Gastroesophageal sphincter (tissue), 4 donors: ENCODE measurements around the gene GRK3. TPM values are rescaled to one million over a fixed set of nuclear protein-coding genes. Genes with fewer than 3 reads are reported as not detected.

Experiments
- ATAC-seq: fragments of 150-250 bp; one replicate; pipeline ENCODE4 v1.9.1; 2016; ENCODE audit warnings: mild to moderate bottlenecking, moderate library complexity
- H3K27ac ChIP-seq, 4 donors: fragments of 200-600 bp; sonication (generic) in 3 of 4; 1 replicate in 3 of 4; 2 replicates in 1 of 4; pipeline ENCODE4 v1.5.1; 2016 to 2019
- H3K27me3 ChIP-seq: fragments of 200-600 bp; sonication (generic); one replicate; pipeline ENCODE4 v1.5.1; 2019
- H3K36me3 ChIP-seq, 2 donors: fragments of 200-600 bp; sonication (generic); one replicate each; pipeline ENCODE4 v1.5.1; 2019; ENCODE audit warnings: control low read depth in 1 of 2
- H3K4me1 ChIP-seq, 3 donors: fragments of 200-600 bp; sonication (generic); 1 replicate in 2 of 3; 2 replicates in 1 of 3; pipeline ENCODE4 v1.5.1; 2016 to 2019; ENCODE audit warnings: control low read depth in 2 of 3
- H3K4me3 ChIP-seq, 2 donors: fragments of 200-600 bp; sonication (generic); one replicate each; pipeline ENCODE4 v1.5.1; 2019; ENCODE audit warnings: mild to moderate bottlenecking in 1 of 2, moderate library complexity in 1 of 2
- H3K9me3 ChIP-seq, 3 donors: fragments of 200-600 bp; sonication (generic); one replicate each; pipeline ENCODE4 v1.5.1; 2017 to 2019; ENCODE audit warnings: control low read depth in 2 of 3
- CTCF ChIP-seq, 4 experiments: fragments of 200-600 bp in 2 of 4; fragments of 450-650 bp in 2 of 4; sonication (generic) in 1 of 4; IDR thresholded peaks; one replicate each; pipeline ENCODE4 v1.5.1; 2017 to 2019; ENCODE audit warnings: antibody characterized with exemption in 4 of 4, mild to moderate bottlenecking in 2 of 4, moderate library complexity in 2 of 4
- EP300 ChIP-seq: sonication (generic); formaldehyde crosslinking; IDR thresholded peaks from one replicate; pipeline ENCODE4 v1.6.1; 2017; ENCODE audit warnings: antibody characterized with exemption, mild to moderate bottlenecking
- POLR2A ChIP-seq, 2 donors: fragments of 450-650 bp; IDR thresholded peaks; one replicate each; pipeline ENCODE4 v1.6.1; 2017; ENCODE audit warnings: antibody characterized with exemption in 2 of 2, mild to moderate bottlenecking in 2 of 2, moderate library complexity in 1 of 2
- POLR2AphosphoS5 ChIP-seq: sonication (generic); formaldehyde crosslinking; IDR thresholded peaks from one replicate; pipeline ENCODE4 v1.6.1; 2017; ENCODE audit warnings: antibody characterized with exemption
- WGBS, 2 donors: methylation state at CpG; one replicate each; pipeline ENCODE4 v1.1.5; 2018; ENCODE audit warnings: low coverage in 1 of 2; 5-methylcytosine and 5-hydroxymethylcytosine counted together
- total RNA-seq, 4 donors: library from RNA; depleted of rRNA; stranded (reverse); fragments of >200 nt; gene quantifications; one replicate each; pipeline ENCODE4 v1.1.0, GENCODE V29; 2016

Gene GRK3
- total RNA-seq, 4 donors from 2014 or later, result 3.9 to 7.8 (median 4.5) TPM

GRCh38 chr22:25697978-25698377 lies 133.5 kb downstream of the GRK3 start:
- WGBS, 2 donors, result 82 to 83% methylated on average over 1 to 2 of the region's 2 CpGs

DNA sequence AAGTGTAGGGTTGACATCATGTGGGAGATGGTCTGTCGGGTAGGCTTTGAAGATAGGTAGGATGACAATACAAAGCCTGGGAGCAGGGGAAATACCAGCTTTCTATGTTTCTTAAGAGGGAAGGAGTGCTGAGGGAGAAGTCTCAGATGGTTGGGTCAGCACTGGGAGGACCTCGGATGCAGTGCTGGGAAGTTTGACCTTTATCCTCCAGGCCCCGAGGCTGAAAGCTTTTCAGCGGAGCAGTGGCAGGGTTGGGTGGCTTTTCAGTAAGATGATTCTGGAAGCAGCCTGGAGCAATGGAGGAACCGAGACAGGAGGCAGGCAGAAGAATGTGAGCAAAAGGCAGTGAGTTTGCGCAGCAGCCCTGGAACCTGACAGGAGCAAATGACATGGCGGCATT lies 134.0 kb downstream of the GRK3 start:
- no peak overlapping the region for H3K27ac ChIP-seq
- no peaks in the 10 kb centered on the region for H3K27me3 ChIP-seq
- no peak for TF ChIP-seq EP300
- no peak for TF ChIP-seq POLR2A (IDR thresholded peaks at IDR 0.05)
- TF ChIP-seq POLR2AphosphoS5, result no peak
- TF ChIP-seq CTCF (IDR thresholded peaks at IDR 0.05), result no peak
- no peaks in the 10 kb centered on the region for H3K9me3 ChIP-seq
- no peak overlapping the region for H3K4me3 ChIP-seq
- peaks cover 0 to 15% (median 7%) of the 10 kb centered on the region in 3 donors for H3K4me1 ChIP-seq
- WGBS, 2 donors, result 87 to 100% methylated on average over 2 to 7 of the region's 7 CpGs
- H3K36me3 ChIP-seq, result peaks cover 0 to 15% of the 10 kb centered on the region in 2 donors
- ATAC-seq, result no peak

More at GRCh38 chr22:25697978-25698377, 133.5 kb downstream of the GRK3 start:
- no peak overlapping the region for H3K27ac ChIP-seq
- peaks cover 0 to 15% of the 10 kb centered on the region in 2 donors for H3K36me3 ChIP-seq
- no peak overlapping the region for H3K4me3 ChIP-seq
- no peak for ATAC-seq
- peaks cover 0 to 15% (median 7%) of the 10 kb centered on the region in 3 donors for H3K4me1 ChIP-seq
- H3K9me3 ChIP-seq, result no peaks in the 10 kb centered on the region
- H3K27me3 ChIP-seq, result no peaks in the 10 kb centered on the region
- TF ChIP-seq CTCF (IDR thresholded peaks at IDR 0.05), result no peak
- TF ChIP-seq POLR2AphosphoS5, result no peak
- no peak for TF ChIP-seq POLR2A (IDR thresholded peaks at IDR 0.05)
- no peak for TF ChIP-seq EP300

GRCh38 chr22:25698978-25699377 lies 134.5 kb downstream of the GRK3 start:
- Histone ChIP-seq H3K4me1 (peaks cover 0 to 15% (median 7%) of the 10 kb centered on the region in 3 donors), H3K4me3 (no peak overlapping the region), H3K27me3 (no peaks in the 10 kb centered on the region), H3K9me3 (no peaks in the 10 kb centered on the region), H3K27ac (no peak overlapping the region), H3K36me3 (peaks cover 0 to 17% of the 10 kb centered on the region in 2 donors)
- no peak for ATAC-seq
- no peak for TF ChIP-seq EP300
- no peak for TF ChIP-seq CTCF (IDR thresholded peaks at IDR 0.05)
- WGBS, 2 donors, result 80 to 100% methylated on average over 2 to 3 of the region's 6 CpGs

- H3K27me3 ChIP-seq, result no peaks in the 10 kb centered on the region
- TF ChIP-seq CTCF (IDR thresholded peaks at IDR 0.05) (no peak), EP300 (no peak), POLR2A (IDR thresholded peaks at IDR 0.05) (no peak), POLR2AphosphoS5 (no peak)
- peaks cover 0 to 11% of the 10 kb centered on the region in 2 donors for H3K36me3 ChIP-seq
- no peak overlapping the region for H3K27ac ChIP-seq
- WGBS, 2 donors, result 19 to 32% methylated on average over 11 to 13 of the region's 13 CpGs
- H3K4me1 ChIP-seq, result peaks cover 0 to 15% (median 7%) of the 10 kb centered on the region in 3 donors
- H3K9me3 ChIP-seq, result no peaks in the 10 kb centered on the region
- no peak for ATAC-seq
- H3K4me3 ChIP-seq, result no peak overlapping the region
These were observed 136.7 kb downstream of the GRK3 start for GRCh38 chr22:25701056-25701780.

GRCh38 chr22:25702040-25702439 lies 137.6 kb downstream of the GRK3 start:
- Histone ChIP-seq H3K9me3 (no peaks in the 10 kb centered on the region), H3K36me3 (peaks cover 0 to 16% of the 10 kb centered on the region in 2 donors), H3K4me3 (no peak overlapping the region), H3K27me3 (no peaks in the 10 kb centered on the region), H3K4me1 (peaks cover 0 to 15% (median 7%) of the 10 kb centered on the region in 3 donors), H3K27ac (no peak overlapping the region)
- no peak for ATAC-seq
- no peak for TF ChIP-seq EP300
- no peak for TF ChIP-seq POLR2A (IDR thresholded peaks at IDR 0.05)
- peak; percentile 12 to 55 (median 46) for TF ChIP-seq CTCF (IDR thresholded peaks at IDR 0.05)
- TF ChIP-seq POLR2AphosphoS5, result no peak
